K562 (cell line): Measurements from ENCODE around the gene CNIH1. TPM values are rescaled to one million over a fixed set of nuclear protein-coding genes. Genes with fewer than 3 reads are reported as not detected.

Experiments used
- ATAC-seq: fragments of 200-7000 bp; cut with Tn5 transposase; 3 replicates; pipeline ENCODE4 v1.9.1; 2020; ENCODE audit warnings: moderate library complexity
- BruUV-seq: library from RNA; stranded (reverse); fragments of 400-500 nt; replicated peaks from 2 replicates; lab custom pipeline; 2021; lab: Mats Ljungman, UMichigan
- CTCF ChIA-PET: fragments of 300-600 bp; formaldehyde crosslinking; extraction: SDS; loops from one replicate; lab custom pipeline; 2021; ENCODE audit warnings: low intra/inter-chr PET ratio; lab: Yijun Ruan, JAX
- POLR2A ChIA-PET: fragments of 300-600, 350-650 bp; sonication (Branson Sonifier 250); formaldehyde crosslinking; extraction: SDS; loops from one replicate; lab custom pipeline; 2021; ENCODE audit warnings: antibody characterized with exemption, inconsistent platforms; lab: Yijun Ruan, JAX
- DNase-seq, 4 experiments: peaks; one replicate each; pipeline versions ENCODE4 v3.0.0 to v3.0.0-alpha.2; 2011 to 2018; ENCODE audit warnings: low spot score in 3 of 4, mixed read lengths in 3 of 4; ENCODE audit errors: extremely low read depth in 1 of 4
- FAIRE-seq: peaks from 2 replicates; lab custom pipeline; 2011; peaks lifted over from hg19 to GRCh38; lab: Jason Lieb, UNC
- H2AFZ ChIP-seq: 2 replicates; pipeline ENCODE4 v1.6.0; 2011; ENCODE audit warnings: low read depth, low read length, control low read depth, inconsistent platforms
- H3K27ac ChIP-seq: fragments of 200-600 bp; 3 replicates; pipeline ENCODE4 v1.8.0; 2011; ENCODE audit warnings: low read depth, mild to moderate bottlenecking, control low read depth, inconsistent platforms, low read length, moderate library complexity, mixed read lengths; ENCODE audit errors: extremely low read depth
- H3K27me3 ChIP-seq, 2 experiments: fragments of 300-600 bp in 1 of 2; 2 replicates in 1 of 2; 3 replicates in 1 of 2; pipeline versions ENCODE4 v1.6.0 to v1.8.0; 2011; ENCODE audit warnings: inconsistent platforms in 2 of 2, low read length in 2 of 2, mild to moderate bottlenecking in 1 of 2, mixed read lengths in 1 of 2, moderate library complexity in 1 of 2; ENCODE audit not compliant: control insufficient read depth in 2 of 2, insufficient read depth in 2 of 2
- H3K36me3 ChIP-seq: fragments of 300-600 bp; 3 replicates; pipeline ENCODE4 v1.8.0; 2011; ENCODE audit warnings: mild to moderate bottlenecking, low read length, inconsistent platforms; ENCODE audit not compliant: control insufficient read depth, insufficient read depth
- H3K4me1 ChIP-seq, 2 experiments: fragments of 200-600 bp in 1 of 2; replicated peaks in 1 of 2; 2 replicates in 1 of 2; 3 replicates in 1 of 2; pipeline versions ENCODE4 v1.5.1 to v1.8.0; 2011; ENCODE audit warnings: inconsistent platforms in 2 of 2, low read length in 2 of 2, mild to moderate bottlenecking in 1 of 2, mixed read lengths in 1 of 2, moderate library complexity in 1 of 2; ENCODE audit not compliant: control insufficient read depth in 2 of 2, insufficient read depth in 2 of 2
- H3K4me2 ChIP-seq: 2 replicates; pipeline ENCODE4 v1.6.1; 2011; ENCODE audit warnings: low read length, control low read depth, inconsistent platforms, mixed read lengths; ENCODE audit not compliant: insufficient read depth
- H3K4me3 ChIP-seq: fragments of 200-600 bp; sonication (generic), shearing (Covaris generic); 2 replicates; pipeline ENCODE4 v1.5.1; 2016; ENCODE audit warnings: control low read depth, inconsistent platforms
- H3K79me2 ChIP-seq: fragments of 200-600 bp; 3 replicates; pipeline ENCODE4 v1.8.0; 2011; ENCODE audit warnings: low read length, inconsistent platforms; ENCODE audit not compliant: control insufficient read depth, insufficient read depth
- H3K9ac ChIP-seq, 2 experiments: 2 replicates each; pipeline versions ENCODE4 v1.6.0 to v1.6.1; 2011; ENCODE audit warnings: low read depth in 2 of 2, low read length in 2 of 2, control low read depth in 1 of 2, inconsistent platforms in 1 of 2, mild to moderate bottlenecking in 1 of 2, mixed read lengths in 1 of 2; ENCODE audit not compliant: insufficient read depth in 1 of 2
- H3K9me1 ChIP-seq: one replicate; pipeline ENCODE4 v1.6.0; 2011; ENCODE audit warnings: inconsistent platforms, mild to moderate bottlenecking, low read length, moderate library complexity; ENCODE audit not compliant: control insufficient read depth, insufficient read depth
- H3K9me3 ChIP-seq: replicated peaks from 2 replicates; pipeline ENCODE4 v1.5.1; 2011; ENCODE audit warnings: low read depth, low read length, inconsistent platforms; ENCODE audit not compliant: control insufficient read depth, insufficient read depth
- H4K20me1 ChIP-seq: replicated peaks from 2 replicates; pipeline ENCODE4 v1.6.1; 2011; ENCODE audit warnings: low read length, inconsistent platforms, mixed read lengths; ENCODE audit not compliant: control insufficient read depth, insufficient read depth
- DACH1 ChIP-seq: fragments of 450-650 bp; IDR thresholded peaks from 2 replicates; pipeline ENCODE4 v1.6.1; 2018; ENCODE audit not compliant: partially characterized antibody
- ETV6 ChIP-seq, 3 experiments: fragments of 150-350 bp in 1 of 3; sonication (generic) in 1 of 3; formaldehyde crosslinking in 1 of 3; IDR thresholded peaks; 2 replicates each; pipeline versions ENCODE4 v1.6.1 to v1.8.0; 2014 to 2022; ENCODE audit warnings: borderline replicate concordance in 2 of 3, low read depth in 2 of 3, antibody characterized with exemption in 1 of 3, low read length in 1 of 3, mild to moderate bottlenecking in 1 of 3, missing genetic modification reagents in 1 of 3
- LCOR ChIP-seq: sonication (generic); formaldehyde crosslinking; IDR thresholded peaks from 2 replicates; pipeline ENCODE4 v1.8.0; 2022; ENCODE audit warnings: mild to moderate bottlenecking, missing genetic modification reagents
- RFX1 ChIP-seq: fragments of 450-650 bp; IDR thresholded peaks from 2 replicates; pipeline ENCODE4 v1.6.1; 2016; ENCODE audit warnings: mild to moderate bottlenecking, moderate library complexity
- SMARCB1 ChIP-seq: IDR thresholded peaks from 2 replicates; pipeline ENCODE4 v1.6.1; 2011; ENCODE audit warnings: improper control_type of control experiment, low read depth; ENCODE audit not compliant: insufficient read length
- ZFP36 ChIP-seq: fragments of 150-350 bp; IDR thresholded peaks from 2 replicates; pipeline ENCODE4 v1.6.1; 2018; ENCODE audit warnings: low read length, low read depth; ENCODE audit not compliant: partially characterized antibody
- ZNF79 ChIP-seq: fragments of 250-450 bp; sonication (Bioruptor Pico); IDR thresholded peaks from 2 replicates; pipeline ENCODE4 v1.4.0; 2020; ENCODE audit warnings: low read depth, mild to moderate bottlenecking, moderate library complexity
- WGBS: fragments of 100-300 bp; shearing (Covaris generic); methylation state at CpG from one replicate; pipeline ENCODE4 v1.1.6; 2016; ENCODE audit warnings: low coverage, mixed read lengths; ENCODE audit not compliant: insufficient coverage; ENCODE audit errors: missing lambda C conversion rate; 5-methylcytosine and 5-hydroxymethylcytosine counted together
- in situ Hi-C: fragments of 300-500 bp; cut with MboI; formaldehyde crosslinking; loops from 4 replicates; pipeline ENCODE4 v1.15.0; 2018; ENCODE audit warnings: inconsistent platforms, mixed read lengths
- intact Hi-C: fragments of 100-400 bp; cut with micrococcal nuclease; formaldehyde crosslinking; loops from 2 replicates; pipeline ENCODE4 v1.14.2; 2022
- polyA plus RNA-seq, 8 experiments: library from polyadenylated mRNA; depleted of rRNA in 4 of 8; stranded (reverse) in 5 of 8; unstranded in 3 of 8; fragments of >200 nt; fragmentation: Nextera tagmentation in 2 of 8; fragmentation: Illumina TruSeq in 1 of 8; extraction: Ambion mirVana in 2 of 8; extraction: Trizol in 1 of 8; gene quantifications; 2 replicates each; pipeline versions ENCODE4 v1.2.1 to v1.2.3, GENCODE V29; 2011 to 2014; ENCODE audit warnings: inconsistent platforms in 1 of 8, missing spikeins in 1 of 8
- total RNA-seq, 7 experiments: library from RNA; depleted of rRNA in 6 of 7; stranded (reverse); fragments of >200 nt in 6 of 7; fragmentation: Illumina TruSeq in 2 of 7; extraction: Trizol in 2 of 7; gene quantifications; 2 replicates each; pipeline versions ENCODE4 v1.2.1 to v1.2.3, GENCODE V29; 2011 to 2021; ENCODE audit warnings: low replicate concordance in 1 of 7
- TF ChIP-seq, protein P1 (sequence below): fragments of 250-450 bp; sonication (Bioruptor Pico); IDR thresholded peaks from 2 replicates; pipeline ENCODE4 v1.5.1; 2021; ENCODE audit warnings: mild to moderate bottlenecking
- TF ChIP-seq, protein P2 (sequence below): fragments of 450-650 bp; formaldehyde crosslinking; IDR thresholded peaks from 2 replicates; pipeline ENCODE4 v1.4.0; 2020; ENCODE audit warnings: mild to moderate bottlenecking, moderate library complexity

CNIH1 gene
- total and polyA plus RNA-seq, 9 of the 15 experiments (the other 6 are each of a cell fraction or from before 2014, with no cell fraction given): 13.9 to 283 (median 77.3) TPM

DNA sequence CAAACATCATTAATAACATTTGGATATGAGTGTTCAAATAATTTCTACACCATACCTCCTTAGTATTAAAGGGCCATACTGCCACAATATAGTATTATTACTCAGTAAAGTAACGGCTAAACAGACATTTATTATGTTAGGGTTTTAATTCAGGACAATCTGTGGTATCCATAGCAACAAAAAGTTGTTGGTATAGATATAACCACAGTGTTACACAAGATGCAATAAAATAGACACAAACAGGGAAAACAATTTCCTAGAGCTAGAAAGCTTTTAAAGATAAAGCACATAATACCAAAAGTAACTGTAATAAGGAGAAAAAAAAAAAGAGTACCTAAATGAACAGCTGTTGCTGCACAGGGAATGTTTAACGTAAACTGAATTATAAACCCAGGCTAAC lies 16.1 kb downstream of the CNIH1 start:
- no peak for FAIRE-seq
- H3K27ac ChIP-seq: no peak overlapping the region
- peaks cover 66% of the 10 kb centered on the region for H3K36me3 ChIP-seq
- no peak for ATAC-seq
- H3K79me2 ChIP-seq: no peaks in the 10 kb centered on the region
- no peak overlapping the region for H3K4me2 ChIP-seq
- no TSS peak for BruUV-seq
- no peaks in the 10 kb centered on the region for H3K9me3 ChIP-seq
- in situ Hi-C loops: no loop called here
- ChIA-PET CTCF (no interaction called here), POLR2A (interaction anchor here (0.7 to 2.0 kb wide), 4 partner anchors 11 to 958 kb away, joined by 3 to 7 read pairs (median 3); no protein-coding TSS in a partner anchor)
- intact Hi-C loops: no loop called here
- no peaks in the 10 kb centered on the region; a peak in 1 of 5 replicates for H3K4me1 ChIP-seq
- no peak overlapping the region for H2AFZ ChIP-seq
- H3K27me3 ChIP-seq: no peaks in the 10 kb centered on the region
- H4K20me1 ChIP-seq: no peaks in the 10 kb centered on the region
- no peak overlapping the region for H3K4me3 ChIP-seq
- TF ChIP-seq, protein P1, sequence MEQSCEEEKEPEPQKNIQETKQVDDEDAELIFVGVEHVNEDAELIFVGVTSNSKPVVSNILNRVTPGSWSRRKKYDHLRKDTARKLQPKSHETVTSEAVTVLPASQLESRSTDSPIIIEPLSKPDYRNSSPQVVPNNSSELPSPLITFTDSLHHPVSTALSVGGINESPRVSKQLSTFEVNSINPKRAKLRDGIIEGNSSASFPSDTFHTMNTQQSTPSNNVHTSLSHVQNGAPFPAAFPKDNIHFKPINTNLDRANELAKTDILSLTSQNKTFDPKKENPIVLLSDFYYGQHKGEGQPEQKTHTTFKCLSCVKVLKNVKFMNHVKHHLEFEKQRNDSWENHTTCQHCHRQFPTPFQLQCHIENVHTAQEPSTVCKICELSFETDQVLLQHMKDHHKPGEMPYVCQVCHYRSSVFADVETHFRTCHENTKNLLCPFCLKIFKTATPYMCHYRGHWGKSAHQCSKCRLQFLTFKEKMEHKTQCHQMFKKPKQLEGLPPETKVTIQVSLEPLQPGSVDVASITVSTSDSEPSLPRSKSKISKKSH: no peak
- TF ChIP-seq DACH1 (peak; percentile 6), ZFP36 (no peak), ETV6 (IDR thresholded peaks at IDR 0.05; ENCODE audit: borderline replicate concordance in 1 of 2, low read depth in 2 of 2, low read length in 1 of 2) (no peak), ETV6 (CRISPR knock-in tag; IDR thresholded peaks at IDR 0.05; ENCODE audit: borderline replicate concordance) (no peak), SMARCB1 (no peak), LCOR (no peak), RFX1 (peak; percentile 56), ZNF79 (CRISPR knock-in tag) (no peak)
- TF ChIP-seq, protein P2, sequence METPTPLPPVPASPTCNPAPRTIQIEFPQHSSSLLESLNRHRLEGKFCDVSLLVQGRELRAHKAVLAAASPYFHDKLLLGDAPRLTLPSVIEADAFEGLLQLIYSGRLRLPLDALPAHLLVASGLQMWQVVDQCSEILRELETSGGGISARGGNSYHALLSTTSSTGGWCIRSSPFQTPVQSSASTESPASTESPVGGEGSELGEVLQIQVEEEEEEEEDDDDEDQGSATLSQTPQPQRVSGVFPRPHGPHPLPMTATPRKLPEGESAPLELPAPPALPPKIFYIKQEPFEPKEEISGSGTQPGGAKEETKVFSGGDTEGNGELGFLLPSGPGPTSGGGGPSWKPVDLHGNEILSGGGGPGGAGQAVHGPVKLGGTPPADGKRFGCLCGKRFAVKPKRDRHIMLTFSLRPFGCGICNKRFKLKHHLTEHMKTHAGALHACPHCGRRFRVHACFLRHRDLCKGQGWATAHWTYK: no peak
- no peaks in the 10 kb centered on the region for H3K9me1 ChIP-seq
- no peak overlapping the region for H3K9ac ChIP-seq
- WGBS: 91% methylated on average over 2 of the region's 2 CpGs
- no peak for DNase-seq
